MCF 10A (cell line): ENCODE data around the gene GNG4. TPM values are rescaled to one million over a fixed set of nuclear protein-coding genes. Genes with fewer than 3 reads are reported as not detected.

Experiments used
- BruUV-seq: library from RNA; stranded (reverse); fragments of 400-500 nt; replicated peaks from 2 replicates; lab custom pipeline; 2021; lab: Mats Ljungman, UMichigan
- CTCF ChIA-PET: fragments of 300-600 bp; sonication (Branson Sonifier 250); formaldehyde crosslinking; extraction: SDS; loops from one replicate; lab custom pipeline; 2021; ENCODE audit warnings: antibody characterized with exemption, inconsistent platforms; lab: Yijun Ruan, JAX
- POLR2A ChIA-PET: fragments of 300-600, 350-650 bp; sonication (Branson Sonifier 250); formaldehyde crosslinking; extraction: SDS; loops from one replicate; lab custom pipeline; 2020; ENCODE audit warnings: antibody characterized with exemption, inconsistent platforms; lab: Yijun Ruan, JAX
- DNase-seq: peaks from one replicate; pipeline ENCODE4 v3.0.0-alpha.2; 2018; ENCODE audit not compliant: unreplicated experiment
- H3K27ac Mint-ChIP-seq: one replicate; pipeline ENCODE4 v1.8.0; 2022; ENCODE audit warnings: mild to moderate bottlenecking, low read depth, mixed read lengths; ENCODE audit not compliant: unreplicated experiment
- H3K27me3 Mint-ChIP-seq: one replicate; pipeline ENCODE4 v1.8.0; 2022; ENCODE audit warnings: mixed read lengths; ENCODE audit not compliant: insufficient read depth, unreplicated experiment
- H3K36me3 Mint-ChIP-seq: one replicate; pipeline ENCODE4 v1.8.0; 2022; ENCODE audit warnings: mild to moderate bottlenecking, moderate library complexity, mixed read lengths; ENCODE audit not compliant: insufficient read depth, unreplicated experiment
- H3K4me1 Mint-ChIP-seq: one replicate; pipeline ENCODE4 v1.8.0; 2022; ENCODE audit warnings: mixed read lengths; ENCODE audit not compliant: insufficient read depth, unreplicated experiment
- H3K4me3 Mint-ChIP-seq: one replicate; pipeline ENCODE4 v1.8.0; 2022; ENCODE audit warnings: mild to moderate bottlenecking, moderate library complexity, mixed read lengths; ENCODE audit not compliant: unreplicated experiment
- H3K9me3 Mint-ChIP-seq: one replicate; pipeline ENCODE4 v1.8.0; 2022; ENCODE audit warnings: mixed read lengths; ENCODE audit not compliant: unreplicated experiment
- CTCF ChIP-seq: fragments of 200-600 bp; IDR thresholded peaks from one replicate; pipeline ENCODE4 v1.8.0; 2022; ENCODE audit warnings: antibody characterized with exemption, mild to moderate bottlenecking; ENCODE audit not compliant: unreplicated experiment
- intact Hi-C: fragments of 100-400 bp; cut with micrococcal nuclease; formaldehyde crosslinking; loops from 2 replicates; pipeline ENCODE4 v1.14.1; 2022
- total RNA-seq: library from RNA; stranded (reverse); gene quantifications from 2 replicates; pipeline ENCODE4 v1.2.3, GENCODE V29; 2022

GNG4 gene
- total RNA-seq, 1 experiment from 2014 or later, result 3.0 TPM

DNA sequence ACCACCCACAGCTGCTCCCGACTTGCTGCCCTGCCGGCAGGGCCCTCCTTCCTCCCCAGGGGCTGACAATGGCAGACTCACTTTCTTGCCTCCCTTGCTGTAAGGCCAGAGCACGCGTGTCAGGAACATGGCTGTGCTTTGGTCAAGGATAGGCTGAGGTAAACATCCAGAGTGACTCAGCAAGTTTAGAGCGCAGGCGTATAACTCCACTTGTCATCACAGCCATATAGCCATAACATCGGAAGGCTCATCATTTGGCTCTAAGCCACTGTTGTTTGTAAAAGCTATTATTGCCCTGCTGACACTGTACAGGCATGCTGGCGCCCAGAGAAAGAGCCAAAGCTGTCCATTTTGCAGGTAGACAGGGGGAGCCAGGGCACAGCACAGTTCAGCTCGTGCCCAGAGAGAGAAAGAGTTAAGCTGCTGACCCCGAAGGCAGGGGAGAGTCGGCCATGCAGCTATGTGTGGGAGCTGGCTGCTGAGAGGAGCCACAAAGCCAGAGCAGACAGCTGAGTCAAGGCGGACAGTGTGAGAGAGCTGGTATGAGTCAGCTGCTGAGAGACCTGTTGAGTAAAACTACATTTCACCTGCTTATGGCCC lies 60.6 kb downstream of the GNG4 start:
- no TSS peak for BruUV-seq
- Mint-ChIP-seq H3K9me3 (no peaks in the 10 kb centered on the region), H3K27ac (peak overlapping the region; percentile 78), H3K36me3 (peaks cover 4% of the 10 kb centered on the region), H3K4me3 (no peak overlapping the region), H3K4me1 (peaks cover 15% of the 10 kb centered on the region), H3K27me3 (no peaks in the 10 kb centered on the region)
- POLR2A ChIA-PET, result interaction anchor here (0.7 to 1.2 kb wide), 5 partner anchors 12 to 269 kb away, joined by 3 to 8 read pairs (median 5); partner anchors contain the start of gene B3GALNT2
- intact Hi-C loops, result no loop called here
- TF ChIP-seq CTCF, result no peak
- CTCF ChIA-PET, result interaction anchor here (0.6 to 2.3 kb wide), 8 partner anchors 9 to 383 kb away, joined by 3 to 13 read pairs (median 4); no protein-coding TSS in a partner anchor
- DNase-seq, result peak; percentile 91

DNA sequence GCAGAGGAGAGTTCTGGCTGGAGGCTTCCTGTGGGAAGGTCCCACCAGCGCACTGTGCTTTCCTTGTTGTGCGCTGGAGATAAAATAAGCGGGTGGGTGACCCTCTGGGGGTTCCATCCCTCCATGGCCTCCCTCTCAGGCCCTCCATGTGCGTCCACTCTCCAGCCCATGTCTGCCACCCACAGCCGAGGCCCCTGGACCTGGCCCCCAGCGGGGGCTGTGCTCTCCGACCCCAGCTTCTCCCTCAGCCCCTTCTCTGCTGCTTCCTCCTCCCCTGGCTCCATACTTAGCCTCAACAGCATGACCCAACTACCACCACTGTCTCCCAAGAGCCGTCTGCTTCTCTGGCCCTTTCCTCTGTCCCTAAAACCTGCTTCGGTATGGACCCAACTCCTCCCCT lies 61.4 kb downstream of the GNG4 start:
- H3K36me3 Mint-ChIP-seq, result peaks cover 4% of the 10 kb centered on the region
- no peak for TF ChIP-seq CTCF
- peaks cover 15% of the 10 kb centered on the region for H3K4me1 Mint-ChIP-seq
- no peak overlapping the region for H3K4me3 Mint-ChIP-seq
- ChIA-PET CTCF (interaction anchor here (0.6 to 2.3 kb wide), 4 partner anchors 10 to 585 kb away, joined by 3 to 13 read pairs (median 4); no protein-coding TSS in a partner anchor), POLR2A (interaction anchor here (0.6 to 1.2 kb wide), 3 partner anchors 57 to 145 kb away, joined by 3 to 8 read pairs (median 5); partner anchors contain the start of gene B3GALNT2)
- no peaks in the 10 kb centered on the region for H3K9me3 Mint-ChIP-seq
- BruUV-seq, result no TSS peak
- DNase-seq, result no peak
- intact Hi-C loops, result no loop called here
- no peaks in the 10 kb centered on the region for H3K27me3 Mint-ChIP-seq
- H3K27ac Mint-ChIP-seq, result peak overlapping the region; percentile 78

DNA sequence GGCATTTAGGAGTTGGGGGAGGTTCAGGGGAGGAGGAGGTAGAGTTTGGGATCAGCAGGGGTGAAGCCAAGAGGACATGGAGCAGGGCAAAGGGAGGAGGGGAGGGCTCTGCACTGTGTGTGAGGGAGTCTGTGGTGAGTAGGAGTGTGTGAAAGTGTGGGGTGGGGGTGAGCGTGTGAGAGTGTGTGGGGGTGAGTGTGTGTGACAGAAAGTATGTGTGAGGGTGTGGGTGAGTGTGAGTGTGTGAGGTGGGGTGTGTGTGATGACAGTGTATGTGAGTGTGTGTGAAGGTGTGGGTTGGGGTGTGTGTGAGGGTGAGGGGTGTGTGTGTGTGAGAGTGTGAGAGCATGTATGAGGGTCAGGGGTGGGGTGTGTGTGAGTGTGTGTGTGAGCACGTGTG lies 62.6 kb downstream of the GNG4 start:
- Mint-ChIP-seq H3K9me3 (no peaks in the 10 kb centered on the region), H3K4me3 (no peak overlapping the region), H3K27me3 (no peaks in the 10 kb centered on the region), H3K36me3 (peaks cover 4% of the 10 kb centered on the region), H3K27ac (no peak overlapping the region), H3K4me1 (peaks cover 15% of the 10 kb centered on the region)
- DNase-seq, result no peak
- POLR2A ChIA-PET, result no interaction called here
- CTCF ChIA-PET, result no interaction called here
- intact Hi-C loops, result no loop called here
- no peak for TF ChIP-seq CTCF
- BruUV-seq, result no TSS peak

DNA sequence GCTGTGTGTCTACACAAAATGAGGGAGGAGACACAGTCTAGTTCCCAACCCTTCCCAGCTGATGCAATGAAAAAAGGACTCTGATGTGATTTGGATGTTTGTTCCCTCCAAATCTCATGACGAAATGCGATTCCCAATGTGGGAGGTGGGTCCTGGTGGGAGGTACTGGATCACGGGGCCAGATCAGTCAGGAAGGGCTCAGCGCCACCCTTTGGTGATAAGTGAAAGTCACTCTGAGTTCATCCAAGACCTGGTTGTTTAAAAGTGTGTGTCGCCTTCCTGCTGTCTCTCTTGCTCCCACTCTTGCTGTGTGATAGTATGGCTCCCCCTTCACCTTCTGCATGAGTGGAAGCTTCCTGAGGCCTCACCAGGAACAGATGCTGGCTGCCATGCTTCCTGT lies 63.2 kb downstream of the GNG4 start:
- POLR2A ChIA-PET, result interaction anchor here (0.6 kb wide), 1 partner anchor 208 kb away, joined by 4 read pairs; no protein-coding TSS in a partner anchor
- H3K36me3 Mint-ChIP-seq, result peaks cover 4% of the 10 kb centered on the region
- BruUV-seq, result no TSS peak

More for the DNA sequence above, 63.2 kb downstream of the GNG4 start:
- CTCF ChIA-PET, result no interaction called here
- H3K27me3 Mint-ChIP-seq, result no peaks in the 10 kb centered on the region
- H3K27ac Mint-ChIP-seq, result no peak overlapping the region
- intact Hi-C loops, result no loop called here
- no peak for DNase-seq
- H3K9me3 Mint-ChIP-seq, result no peaks in the 10 kb centered on the region
- H3K4me1 Mint-ChIP-seq, result peaks cover 15% of the 10 kb centered on the region
- H3K4me3 Mint-ChIP-seq, result no peak overlapping the region
- TF ChIP-seq CTCF, result no peak
